Adrenal gland (tissue), 12 donors: Measurements from ENCODE around the gene ART1. TPM values are rescaled to one million over a fixed set of nuclear protein-coding genes. Genes with fewer than 3 reads are reported as not detected.

Experiments used
- DNase-seq, 7 donors: peaks; one replicate each; pipeline ENCODE4 v3.0.0-alpha.2; 2019 to 2020
- H3K27ac ChIP-seq, 5 donors: fragments of 200-600 bp; sonication (generic) in 4 of 5; 1 replicate in 3 of 5; 2 replicates in 2 of 5; pipeline versions ENCODE4 v1.5.1 to v1.8.0; 2016 to 2020; ENCODE audit warnings: mild to moderate bottlenecking in 1 of 5
- H3K27me3 ChIP-seq: fragments of 200-600 bp; 2 replicates; pipeline ENCODE4 v1.8.0; 2021
- H3K36me3 ChIP-seq, 2 donors: fragments of 200-600 bp; replicated peaks in 1 of 2; 1 replicate in 1 of 2; 2 replicates in 1 of 2; pipeline versions ENCODE4 v1.5.1 to v1.8.0; 2018 to 2022
- H3K4me1 ChIP-seq, 2 donors: fragments of 200-600 bp; replicated peaks in 1 of 2; 1 replicate in 1 of 2; 2 replicates in 1 of 2; pipeline versions ENCODE4 v1.5.1 to v1.8.0; 2018 to 2021
- H3K4me3 ChIP-seq, 4 donors: fragments of 200-600 bp; sonication (generic) in 3 of 4; one replicate each; pipeline ENCODE4 v1.5.1; 2016 to 2018
- H3K9me3 ChIP-seq, 3 donors: fragments of 200-600 bp; sonication (generic) in 1 of 3; replicated peaks in 1 of 3; 1 replicate in 2 of 3; 2 replicates in 1 of 3; pipeline versions ENCODE4 v1.5.1 to v1.8.0; 2016 to 2021
- CTCF ChIP-seq, 6 experiments: fragments of 450-650 bp in 4 of 6; fragments of 200-600 bp in 2 of 6; sonication (generic) in 1 of 6; IDR thresholded peaks; 1 replicate in 5 of 6; 2 replicates in 1 of 6; pipeline versions ENCODE4 v1.5.1 to v1.8.0; 2016 to 2021; ENCODE audit warnings: antibody characterized with exemption in 6 of 6, mild to moderate bottlenecking in 2 of 6, moderate library complexity in 1 of 6
- POLR2A ChIP-seq, 2 donors: fragments of 450-650 bp; IDR thresholded peaks; one replicate each; pipeline ENCODE4 v1.6.1; 2017; ENCODE audit warnings: antibody characterized with exemption in 2 of 2, mild to moderate bottlenecking in 2 of 2, moderate library complexity in 1 of 2
- WGBS, 4 donors: extraction: QIAGEN DNeasy Blood & Tissue Kit in 2 of 4; methylation state at CpG; one replicate each; pipeline versions ENCODE4 v1.1.5 to v1.1.7; 2013 to 2017; 5-methylcytosine and 5-hydroxymethylcytosine counted together
- intact Hi-C, 2 donors: fragments of 100-400 bp; cut with DNase I; formaldehyde crosslinking; loops; one replicate each; pipeline versions ENCODE4 v1.14.1 to v1.15.0; 2022 to 2023
- polyA plus RNA-seq, 3 donors: library from polyadenylated mRNA; stranded (reverse); fragments of 200-250 nt in 2 of 3; fragments of 350-450 nt in 1 of 3; fragmentation: Illumina TruSeq in 1 of 3; extraction: RNeasy Lipid Tissue Mini Kit (QIAGEN cat#74804) in 1 of 3; gene quantifications; one replicate each; pipeline ENCODE4 v1.2.3, GENCODE V29; 2013 to 2014
- total RNA-seq, 9 donors: library from RNA; depleted of rRNA in 4 of 9; stranded (reverse); fragments of >200 nt in 4 of 9; fragments of 120-200 nt in 1 of 9; fragmentation: NEBNext Ultra II Directional in 1 of 9; extraction: Animal tissue kit (Norgen Biotek cat#: 25700) in 1 of 9; gene quantifications; one replicate each; pipeline versions ENCODE4 v1.1.0 to v1.2.4, GENCODE V29; 2013 to 2023
- donor health status: healthy with polysubstance abuse.
- donor health status: Bipolar disorder and iron deficiency.
- donor health status: DM: yes; HTN: yes; CAD: no.
- donor health status: DM: no; HTN: no; CAD: no.
- donor health status: DM: no; HTN: no; CAD: no.
- donor health status: DM: yes; HTN: yes; CAD: no.

ART1 gene
- total and polyA plus RNA-seq, 12 donors: 0.46 to 5.2 (median 0.53) TPM; not detected in 8

GRCh38 chr11:3613998-3614741 lies 30.8 kb upstream of the ART1 start:
- intact Hi-C loops: no loop called here
- no peak for DNase-seq
- no peaks in the 10 kb centered on the region for H3K36me3 ChIP-seq
- H3K4me1 ChIP-seq: no peaks in the 10 kb centered on the region
- no peaks in the 10 kb centered on the region for H3K9me3 ChIP-seq
- H3K27me3 ChIP-seq: no peaks in the 10 kb centered on the region
- no peak overlapping the region for H3K27ac ChIP-seq
- 64 to 79% (median 73%) methylated on average over 10 of the region's 10 CpGs for WGBS, 4 donors
- no peak overlapping the region for H3K4me3 ChIP-seq
- TF ChIP-seq POLR2A (IDR thresholded peaks at IDR 0.05) (no peak), CTCF (IDR thresholded peaks at IDR 0.05) (no peak)

- no peak overlapping the region for H3K4me3 ChIP-seq
- intact Hi-C loops: no loop called here
- no peak for TF ChIP-seq POLR2A (IDR thresholded peaks at IDR 0.05)
- no peak for TF ChIP-seq CTCF (IDR thresholded peaks at IDR 0.05)
- 73 to 78% (median 76%) methylated on average over 5 of the region's 5 CpGs for WGBS, 4 donors
- DNase-seq: peak in 1 of 7 donors; percentile 8
- no peaks in the 10 kb centered on the region for H3K36me3 ChIP-seq
- no peaks in the 10 kb centered on the region for H3K9me3 ChIP-seq
- no peak overlapping the region for H3K27ac ChIP-seq
- H3K4me1 ChIP-seq: no peaks in the 10 kb centered on the region
- no peaks in the 10 kb centered on the region for H3K27me3 ChIP-seq
Observed at GRCh38 chr11:3614742-3615171, 30.2 kb upstream of the ART1 start.

GRCh38 chr11:3615998-3616397 lies 28.9 kb upstream of the ART1 start:
- TF ChIP-seq POLR2A (IDR thresholded peaks at IDR 0.05): no peak
- TF ChIP-seq CTCF (IDR thresholded peaks at IDR 0.05): no peak
- Histone ChIP-seq H3K27me3 (no peaks in the 10 kb centered on the region), H3K27ac (no peak overlapping the region), H3K4me3 (no peak overlapping the region), H3K36me3 (no peaks in the 10 kb centered on the region), H3K9me3 (no peaks in the 10 kb centered on the region), H3K4me1 (no peaks in the 10 kb centered on the region)
- intact Hi-C loops: no loop called here
- WGBS, 4 donors: 81 to 91% (median 87%) methylated on average over 6 of the region's 6 CpGs
- no peak for DNase-seq

GRCh38 chr11:3616721-3617460 lies 28.0 kb upstream of the ART1 start:
- intact Hi-C loops: no loop called here
- WGBS, 4 donors: 78 to 95% (median 81%) methylated on average over 20 to 25 of the region's 25 CpGs

More at GRCh38 chr11:3616721-3617460, 28.0 kb upstream of the ART1 start:
- no peaks in the 10 kb centered on the region for H3K9me3 ChIP-seq
- no peaks in the 10 kb centered on the region for H3K27me3 ChIP-seq
- no peaks in the 10 kb centered on the region for H3K4me1 ChIP-seq
- no peak for DNase-seq
- no peak overlapping the region for H3K4me3 ChIP-seq
- no peaks in the 10 kb centered on the region for H3K36me3 ChIP-seq
- no peak overlapping the region for H3K27ac ChIP-seq
- TF ChIP-seq CTCF (IDR thresholded peaks at IDR 0.05) (no peak), POLR2A (IDR thresholded peaks at IDR 0.05) (no peak)
